Measurements from ENCODE around the gene GREB1.
A peak's percentile ranks its signal among the peaks of the same experiment; 100 is the strongest.

Gene GREB1

DNA sequence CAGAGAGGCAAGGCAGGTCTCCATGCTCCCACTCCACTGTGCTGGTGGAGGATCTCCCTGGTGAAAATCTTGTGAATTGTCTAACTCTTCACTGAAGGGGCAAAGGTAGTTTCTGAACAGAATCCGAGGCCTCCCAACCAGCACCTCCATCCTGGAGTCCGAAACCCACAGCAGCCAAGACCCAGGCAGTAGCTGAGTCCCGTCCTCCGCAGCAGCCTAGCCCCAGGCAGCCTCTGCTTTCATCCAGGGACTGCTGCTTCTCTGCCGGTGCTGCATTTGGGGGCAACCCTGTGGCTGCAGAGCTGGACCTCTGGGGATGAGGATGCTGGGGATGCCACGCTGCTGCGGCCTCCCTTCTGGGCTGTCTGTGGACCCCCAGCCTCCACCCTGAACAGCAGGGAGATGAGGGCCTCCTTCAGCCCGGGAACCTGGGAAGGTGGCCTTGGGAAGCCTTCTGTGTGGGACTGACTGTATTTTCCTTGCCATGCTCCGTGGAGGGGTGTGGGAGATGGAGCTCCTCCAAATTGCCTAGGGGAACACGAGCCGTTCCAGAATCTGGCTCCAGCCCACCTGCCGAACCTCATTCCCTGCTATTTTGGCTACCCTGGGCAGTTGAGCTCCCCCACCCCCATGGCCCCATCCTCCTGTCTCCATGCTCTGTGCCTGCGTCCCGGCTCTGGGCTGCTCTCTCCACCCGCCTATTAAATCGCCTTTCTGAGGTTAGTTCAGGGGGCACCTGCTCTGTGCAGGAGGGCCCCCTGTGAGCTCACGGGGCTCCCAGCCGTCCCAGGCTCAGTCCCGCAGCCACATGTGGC, 48.2 kb downstream of the GREB1 start:
- no peak for DNase-seq

DNA sequence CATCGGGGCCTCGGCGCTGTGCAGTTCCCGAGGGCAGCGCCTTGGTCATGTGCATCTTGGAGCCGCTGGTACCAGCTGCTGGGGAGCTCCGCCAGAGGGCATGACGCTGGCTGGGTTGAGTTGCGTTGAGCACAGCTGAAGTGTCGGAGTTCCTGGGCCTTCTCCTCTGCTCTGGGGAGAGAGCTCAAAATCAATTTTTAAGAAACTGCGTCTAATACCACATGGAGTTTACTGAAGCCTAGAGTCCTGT, 48.7 kb downstream of the GREB1 start:
- no peak for DNase-seq

DNA sequence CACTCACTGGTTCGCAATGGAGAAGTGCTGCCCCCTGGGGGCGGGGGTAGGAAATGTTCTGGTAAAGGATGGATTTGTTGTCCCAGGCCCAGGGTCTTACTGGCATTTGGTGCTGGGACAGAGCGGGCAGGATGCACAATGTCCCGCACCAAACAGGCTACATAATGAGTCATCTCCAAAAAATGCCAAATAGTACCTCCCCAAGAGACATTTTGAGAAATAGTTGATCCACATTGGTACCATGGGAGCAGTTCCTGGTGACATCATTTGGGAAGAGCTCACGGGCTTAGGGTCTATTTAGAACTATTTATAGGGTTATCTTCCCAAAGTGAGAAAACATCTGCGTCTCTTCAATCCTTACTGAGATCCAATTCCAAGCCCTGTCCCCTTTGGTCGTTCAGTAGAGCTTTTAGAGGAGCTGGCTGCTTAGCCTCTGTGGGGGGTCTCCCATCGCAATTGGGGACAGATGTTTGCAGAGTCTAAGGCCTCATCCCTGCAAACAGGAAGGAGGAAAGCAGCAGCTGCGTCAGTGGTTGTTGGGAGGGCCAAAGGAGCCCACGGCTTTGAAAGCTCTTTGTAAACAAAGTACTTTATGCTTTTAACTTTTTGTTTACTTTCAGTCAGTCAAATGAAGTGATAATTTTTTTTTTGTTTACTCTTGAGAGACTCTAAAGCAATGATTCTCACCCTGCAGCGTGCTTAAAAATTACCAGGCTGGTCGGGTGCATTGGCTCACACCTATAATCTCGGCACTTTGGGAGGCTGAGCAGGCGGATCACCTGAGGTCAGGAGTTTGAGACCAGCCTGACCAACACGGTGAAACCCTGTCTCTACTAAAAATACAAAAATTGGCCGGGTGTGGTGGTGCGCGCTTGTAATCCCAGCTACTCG, 49.3 kb downstream of the GREB1 start:
- peak; percentile 77 for DNase-seq

DNA sequence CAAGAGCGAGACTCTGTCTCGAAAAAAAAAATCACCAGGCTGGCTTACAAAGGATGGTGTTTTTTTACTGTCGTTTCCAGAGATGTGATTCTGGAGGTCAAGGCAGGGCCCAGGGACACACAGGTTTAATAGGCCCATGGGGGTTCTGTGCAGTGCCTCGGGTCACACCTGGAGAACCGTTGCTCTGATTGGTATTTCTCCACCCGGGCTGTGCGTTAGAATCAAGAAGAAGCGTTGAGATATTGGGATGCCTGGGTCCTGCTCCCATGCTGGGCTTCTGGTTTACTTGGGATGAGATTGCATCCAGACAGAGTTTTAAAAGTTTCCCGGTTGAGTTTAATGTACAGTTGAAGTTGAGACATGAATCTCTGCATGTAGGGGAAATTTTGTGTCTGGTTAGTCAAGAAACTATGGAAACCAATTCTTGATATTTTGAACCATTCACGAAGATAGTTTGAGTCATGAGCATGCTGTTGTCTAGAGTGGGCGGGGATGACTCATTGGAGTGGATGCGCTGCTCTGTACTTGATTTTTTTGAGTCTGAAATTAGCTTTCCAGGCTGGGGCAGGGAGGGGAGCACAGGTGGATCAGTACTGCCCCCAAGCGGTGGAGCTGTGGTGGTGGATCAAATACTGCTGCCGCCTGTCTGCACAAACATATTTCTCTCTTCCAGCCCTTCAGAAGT, 50.1 kb downstream of the GREB1 start:
- DNase-seq: peak; percentile 86

DNA sequence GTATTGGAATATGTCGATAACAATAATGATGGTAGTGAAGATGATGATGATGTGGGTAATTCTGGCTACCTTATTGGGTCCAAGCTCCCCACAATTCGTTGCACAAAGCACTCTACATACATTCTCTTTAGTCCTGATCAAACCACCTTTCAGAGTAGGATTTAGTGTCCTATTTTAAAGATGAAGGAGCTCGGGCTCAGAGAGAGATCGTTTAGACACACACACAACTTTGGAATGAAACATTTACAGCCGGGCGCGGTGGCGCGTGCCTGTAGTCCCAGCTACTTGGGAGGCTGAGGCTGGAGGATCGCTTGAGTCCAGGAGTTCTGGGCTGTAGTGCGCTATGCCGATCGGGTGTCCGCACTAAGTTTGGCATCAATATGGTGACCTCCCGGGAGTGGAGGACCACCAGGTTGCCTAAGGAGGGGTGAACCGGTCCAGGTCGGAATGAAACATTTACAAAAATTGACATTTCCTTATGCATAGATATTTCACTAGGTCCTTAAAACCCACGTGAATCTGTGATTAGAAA, 50.7 kb downstream of the GREB1 start:
- no peak for DNase-seq

DNA sequence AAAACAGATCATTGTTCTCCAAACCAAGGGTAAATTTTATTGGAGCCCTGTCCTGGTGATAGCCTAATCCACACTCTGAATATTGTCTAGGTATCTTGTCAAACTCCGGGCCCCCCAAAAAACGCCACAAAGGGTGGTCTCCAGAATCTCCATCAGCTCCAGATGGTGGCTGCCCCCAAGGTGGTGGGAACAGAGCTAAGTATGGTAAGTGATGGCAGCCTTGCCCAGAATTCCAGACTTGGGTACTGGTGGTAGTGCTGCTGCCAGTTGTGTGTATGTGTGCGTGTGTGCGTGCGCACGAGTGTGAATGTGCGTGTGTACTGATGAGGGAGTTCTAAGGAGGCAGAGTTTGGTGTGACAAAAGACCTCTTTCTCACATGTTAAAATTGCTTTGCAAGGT, 51.2 kb downstream of the GREB1 start:
- no peak for DNase-seq

DNA sequence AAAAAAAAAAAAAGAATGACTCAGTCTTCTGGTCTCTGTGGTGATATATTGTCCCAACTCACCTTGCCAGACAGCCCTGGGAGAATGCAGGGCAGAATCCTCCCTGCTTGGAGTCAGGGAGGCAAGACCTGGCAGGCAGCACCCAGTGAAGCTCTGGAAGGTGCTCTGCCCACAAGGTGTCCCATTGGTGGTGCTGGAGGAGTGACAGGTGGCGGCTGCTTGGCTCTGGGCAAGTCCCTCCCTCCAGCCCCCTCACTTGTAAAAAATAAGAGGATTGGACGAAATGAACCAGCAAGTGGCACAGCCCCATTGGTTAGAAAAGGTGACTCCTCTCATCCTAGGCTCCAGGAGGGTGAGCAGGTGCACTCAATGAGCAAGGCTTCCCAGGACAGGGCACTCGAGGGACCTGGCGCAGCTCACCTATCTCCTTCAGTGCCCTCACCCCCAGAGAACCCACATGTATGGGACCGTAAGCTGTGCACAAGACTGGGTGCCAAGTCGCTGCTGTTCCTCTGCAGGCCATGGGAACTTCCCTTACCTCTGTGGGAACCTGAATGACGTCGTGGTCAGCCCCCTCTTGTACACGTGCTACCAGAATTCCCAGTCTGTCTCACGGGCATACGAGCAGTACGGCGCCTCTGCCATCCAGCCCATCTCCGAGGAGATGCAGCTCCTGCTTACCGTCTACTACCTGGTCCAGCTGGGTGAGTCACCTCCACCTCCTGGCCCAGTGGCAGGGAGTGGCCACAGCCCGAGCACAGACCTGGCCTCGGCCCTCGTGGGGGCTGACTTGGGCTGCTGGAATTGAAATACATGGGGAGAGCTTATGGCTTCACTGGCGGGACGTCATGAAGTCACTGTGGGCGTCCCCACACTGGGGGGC, 54.6 kb downstream of the GREB1 start:
- no peak for DNase-seq

DNA sequence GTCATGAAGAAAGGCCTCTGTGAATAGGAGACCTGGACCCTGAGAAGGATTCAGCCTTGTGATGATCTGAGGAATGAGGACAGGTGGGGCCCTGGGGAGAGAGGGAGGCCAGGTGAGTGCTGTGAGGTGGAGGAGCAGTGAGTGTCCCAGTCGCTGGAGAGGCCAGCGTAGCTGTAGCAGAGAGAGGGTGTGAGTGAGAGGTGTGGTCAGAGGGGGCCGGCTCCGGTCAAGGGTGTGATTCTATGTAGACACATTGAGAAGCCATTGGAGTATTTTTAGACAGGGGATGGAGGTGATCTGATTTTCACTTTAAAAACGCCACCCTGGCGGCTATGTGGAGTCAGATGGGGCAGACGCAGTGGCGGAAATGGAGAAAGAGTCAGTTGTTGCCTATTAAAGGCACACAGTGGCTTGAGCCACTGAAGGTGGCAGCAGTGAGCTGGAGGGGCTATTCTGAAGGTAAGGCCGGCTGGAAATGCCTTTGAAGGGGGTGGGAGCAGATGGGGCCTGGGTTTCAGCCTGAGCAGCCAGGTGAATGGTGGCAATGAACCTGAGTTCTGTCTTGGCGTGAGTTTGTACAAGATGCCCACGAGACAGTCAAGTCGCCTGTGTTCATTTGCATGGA, 55.6 kb downstream of the GREB1 start:
- no peak for DNase-seq

DNA sequence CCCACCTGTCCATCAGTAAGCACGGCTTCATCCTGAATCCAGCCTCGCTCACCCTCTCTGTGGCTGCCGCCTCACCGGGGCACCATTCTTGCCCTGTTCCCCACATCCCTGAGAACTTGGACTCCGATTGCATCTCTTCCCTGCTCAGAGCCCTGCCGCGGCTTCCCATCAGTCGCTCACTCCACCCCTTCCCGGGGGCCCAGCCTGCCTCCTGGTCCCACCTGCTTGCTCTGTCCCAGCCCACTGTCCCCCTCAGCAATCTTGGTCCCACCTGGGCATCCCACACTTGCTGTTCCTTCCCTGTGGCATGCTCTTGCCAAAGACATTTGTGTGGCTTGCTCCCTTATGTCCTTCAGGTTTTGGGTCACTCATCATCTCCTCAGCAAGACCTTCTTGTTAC, 56.3 kb downstream of the GREB1 start:
- no peak for DNase-seq

DNA sequence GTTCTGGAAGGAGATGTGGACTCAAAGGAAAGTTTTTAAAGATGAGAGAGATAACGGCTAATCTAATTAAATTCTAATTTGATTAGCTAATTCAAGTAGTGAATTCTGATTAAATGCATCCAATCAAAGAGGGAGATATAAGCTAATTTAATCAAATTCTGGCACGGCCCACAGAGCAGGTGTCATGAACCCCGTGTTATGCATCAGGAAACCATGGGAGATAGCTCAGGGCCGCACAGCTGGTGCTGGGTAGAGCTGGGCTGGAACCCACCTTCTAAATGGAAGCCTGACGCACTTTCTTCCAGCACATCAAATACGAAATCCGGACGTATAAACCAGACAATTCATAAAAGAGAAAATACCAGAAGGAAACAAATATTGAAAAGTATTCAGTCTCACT, 57.2 kb downstream of the GREB1 start:
- DNase-seq: no peak

DNA sequence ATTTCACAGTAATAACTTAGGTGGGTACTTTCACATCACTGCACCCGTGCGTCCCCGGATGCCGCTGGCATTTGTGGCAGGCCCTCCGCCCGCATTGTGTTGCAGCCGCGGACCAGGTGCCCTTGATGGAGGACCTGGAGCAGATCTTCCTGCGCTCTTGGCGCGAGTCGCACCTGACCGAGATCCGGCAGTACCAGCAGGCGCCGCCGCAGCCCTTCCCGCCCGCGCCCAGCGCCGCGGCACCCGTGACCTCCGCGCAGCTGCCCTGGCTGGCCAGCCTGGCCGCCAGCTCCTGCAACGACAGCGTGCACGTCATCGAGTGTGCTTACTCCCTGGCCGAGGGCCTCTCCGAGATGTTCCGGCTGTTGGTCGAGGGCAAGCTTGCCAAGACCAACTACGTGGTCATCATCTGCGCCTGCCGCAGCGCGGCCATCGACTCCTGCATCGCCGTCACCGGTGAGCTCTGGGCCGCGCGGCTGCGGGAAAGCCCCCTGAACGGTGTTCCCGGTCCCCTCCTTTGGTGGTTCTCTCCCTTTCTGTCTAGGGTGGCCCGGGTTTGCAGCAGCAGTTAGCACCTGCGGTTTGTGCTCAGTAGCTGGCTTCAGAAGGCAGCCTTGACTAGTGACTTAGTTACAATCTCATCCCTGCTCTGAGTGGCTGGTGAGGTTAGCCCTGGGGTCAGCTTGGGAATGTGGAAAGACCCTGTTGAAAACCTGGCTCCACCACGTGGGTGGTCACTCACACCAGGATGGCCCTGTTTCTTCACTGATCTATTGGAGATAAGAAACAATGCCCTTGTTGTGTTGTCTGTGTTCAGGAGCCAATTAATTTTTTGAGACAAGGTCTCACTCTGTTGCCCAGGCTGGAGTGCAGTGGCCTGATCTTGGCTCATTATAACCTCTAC, 59.1 kb downstream of the GREB1 start:
- DNase-seq: no peak

DNA sequence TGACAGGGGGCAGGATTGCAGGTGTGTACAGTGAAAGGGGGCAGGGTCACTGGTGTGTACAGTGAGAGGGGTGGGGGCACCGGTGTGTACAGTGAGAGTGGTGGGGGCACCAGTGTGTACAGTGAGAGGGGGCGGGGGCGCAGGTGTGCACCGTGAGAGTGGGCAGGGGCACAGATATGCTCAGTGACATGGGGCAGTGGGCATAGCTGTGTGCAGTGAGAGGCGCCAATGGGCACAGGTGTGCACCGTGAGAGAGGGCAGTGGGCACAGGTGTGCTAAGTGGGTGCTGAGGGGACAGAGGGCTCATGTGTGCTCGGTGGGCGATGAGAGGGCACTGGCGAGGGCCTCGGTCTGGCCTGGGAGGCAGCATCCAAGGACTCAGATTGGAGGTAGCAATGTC, 63.0 kb downstream of the GREB1 start:
- DNase-seq: no peak

DNA sequence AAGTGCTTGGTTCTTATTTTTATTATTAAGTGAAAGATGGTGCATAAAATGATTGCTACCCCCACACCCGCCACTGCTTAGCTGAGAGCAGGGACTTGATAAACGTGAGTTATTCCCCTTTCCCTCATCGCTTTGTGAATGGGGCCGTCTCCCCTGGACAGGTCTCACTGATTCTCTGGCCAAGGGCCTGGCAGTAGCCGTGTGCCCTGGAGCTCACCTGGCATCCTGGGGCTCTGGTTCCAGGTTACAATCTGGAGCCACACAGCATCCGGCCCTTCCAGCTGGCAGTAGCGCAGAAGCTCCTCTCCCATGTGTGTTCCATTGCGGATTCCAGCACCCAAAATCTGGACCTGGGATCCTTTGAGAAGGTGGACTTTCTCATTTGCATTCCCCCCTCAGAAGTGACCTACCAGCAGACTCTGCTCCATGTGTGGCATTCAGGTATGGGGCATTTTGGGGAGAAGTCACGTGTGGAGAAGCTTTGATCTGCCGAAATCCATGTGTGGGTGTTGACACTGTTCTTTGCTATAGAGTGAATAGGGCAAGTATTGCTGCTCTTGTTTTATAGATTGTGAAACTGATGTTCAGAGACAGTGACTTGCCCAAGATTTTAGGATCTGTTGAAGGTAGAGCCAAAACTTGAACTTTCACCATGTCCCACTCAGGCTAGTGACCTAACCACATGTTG, 63.8 kb downstream of the GREB1 start:
- DNase-seq: no peak

DNA sequence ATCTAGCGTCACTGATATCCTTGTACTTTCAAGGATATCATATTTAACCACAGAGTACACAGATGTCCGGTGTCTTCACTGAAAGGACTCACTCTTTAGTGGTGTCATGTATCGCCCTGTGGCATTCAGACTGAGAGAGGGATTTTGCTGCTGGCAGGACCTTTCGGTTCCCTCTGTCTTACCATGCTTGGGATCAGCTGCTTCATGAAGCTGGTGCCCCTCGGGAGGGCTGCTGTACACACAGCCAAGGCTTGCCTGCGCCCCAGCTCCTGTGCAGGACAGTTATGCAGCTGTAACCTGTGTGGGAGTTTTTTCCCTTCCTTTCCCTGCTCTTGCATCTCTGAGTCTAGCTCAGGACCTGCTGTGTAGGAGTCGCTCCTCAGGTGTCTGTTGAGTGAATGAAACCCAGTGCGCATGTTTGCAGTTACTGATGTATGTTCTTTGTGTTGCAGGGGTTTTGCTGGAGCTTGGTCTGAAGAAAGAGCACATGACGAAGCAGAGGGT, 64.4 kb downstream of the GREB1 start:
- no peak for DNase-seq

DNA sequence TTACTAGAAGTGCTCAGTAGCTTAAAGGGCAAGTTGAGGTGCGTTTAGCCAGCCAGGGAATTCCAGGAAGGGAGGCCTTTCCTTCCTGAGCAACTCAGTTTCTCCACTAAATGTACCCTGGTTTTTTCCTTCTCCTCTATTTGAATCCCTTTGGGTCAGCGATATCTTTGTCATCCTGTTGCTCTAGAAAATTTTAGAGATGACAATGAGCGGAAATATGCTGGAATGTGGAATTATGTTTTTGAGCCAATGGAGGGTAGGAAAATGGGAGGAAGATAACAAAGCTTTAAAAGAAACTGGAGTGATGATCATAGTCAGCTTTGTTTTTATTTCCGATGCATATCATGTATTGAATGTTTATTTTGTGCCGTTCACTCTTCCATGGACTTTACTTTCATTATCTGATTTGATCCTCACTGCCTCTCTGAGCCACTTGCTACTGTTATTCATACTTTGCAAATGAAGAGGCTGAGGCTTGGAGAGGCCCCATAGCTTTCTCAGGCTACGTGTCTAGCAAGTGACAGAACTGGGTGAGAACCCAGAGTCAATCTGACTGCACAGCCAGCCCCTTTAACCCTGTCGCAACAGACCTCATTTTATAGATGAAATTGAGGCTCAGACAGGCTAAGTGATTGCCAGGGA, 68.8 kb downstream of the GREB1 start:
- no peak for DNase-seq

DNA sequence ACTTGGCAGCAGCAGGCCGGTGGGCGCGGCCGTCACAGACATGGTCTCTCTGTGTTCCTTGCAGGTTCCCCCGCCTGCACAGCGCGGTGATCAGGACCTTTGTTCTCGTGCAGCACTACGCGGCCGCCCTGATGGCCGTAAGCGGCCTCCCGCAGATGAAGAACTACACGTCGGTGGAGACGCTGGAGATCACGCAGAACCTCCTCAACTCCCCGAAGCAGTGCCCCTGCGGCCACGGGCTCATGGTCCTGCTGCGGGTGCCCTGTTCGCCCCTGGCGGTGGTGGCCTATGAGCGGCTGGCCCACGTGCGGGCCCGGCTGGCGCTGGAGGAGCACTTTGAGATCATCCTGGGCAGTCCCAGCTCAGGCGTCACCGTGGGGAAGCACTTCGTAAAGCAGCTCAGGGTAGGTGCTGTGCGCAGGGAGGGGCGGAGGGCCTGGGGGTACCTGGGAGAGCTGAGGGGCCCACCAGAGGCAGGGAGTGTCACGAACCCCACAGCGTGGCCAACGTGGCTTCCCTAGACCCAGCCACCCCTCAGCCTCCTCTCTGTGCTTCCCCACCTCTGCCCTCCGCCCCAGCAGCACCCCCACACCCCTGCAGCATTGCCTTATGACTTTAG, 76.9 kb downstream of the GREB1 start:
- no peak for DNase-seq

DNA sequence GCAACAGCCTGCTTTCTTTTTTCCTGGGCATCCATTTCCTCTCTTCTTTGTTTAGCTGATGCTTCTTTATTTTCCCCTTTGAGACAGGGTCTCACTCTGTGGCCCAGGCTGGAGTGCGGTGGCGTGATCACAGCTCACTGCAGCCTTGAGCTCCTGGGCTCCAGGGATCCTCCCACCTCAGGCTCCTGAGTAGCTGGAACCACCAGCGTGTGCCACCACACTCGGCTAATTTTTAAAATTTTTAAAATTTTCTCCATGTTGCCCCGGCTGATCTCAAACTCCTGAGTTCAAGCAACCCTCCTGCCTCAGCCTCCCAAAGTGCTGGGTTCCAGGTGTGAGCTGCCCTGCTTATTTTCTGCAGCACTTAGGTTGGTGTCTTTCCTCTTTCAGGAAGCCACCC, 77.4 kb downstream of the GREB1 start:
- DNase-seq: no peak

DNA sequence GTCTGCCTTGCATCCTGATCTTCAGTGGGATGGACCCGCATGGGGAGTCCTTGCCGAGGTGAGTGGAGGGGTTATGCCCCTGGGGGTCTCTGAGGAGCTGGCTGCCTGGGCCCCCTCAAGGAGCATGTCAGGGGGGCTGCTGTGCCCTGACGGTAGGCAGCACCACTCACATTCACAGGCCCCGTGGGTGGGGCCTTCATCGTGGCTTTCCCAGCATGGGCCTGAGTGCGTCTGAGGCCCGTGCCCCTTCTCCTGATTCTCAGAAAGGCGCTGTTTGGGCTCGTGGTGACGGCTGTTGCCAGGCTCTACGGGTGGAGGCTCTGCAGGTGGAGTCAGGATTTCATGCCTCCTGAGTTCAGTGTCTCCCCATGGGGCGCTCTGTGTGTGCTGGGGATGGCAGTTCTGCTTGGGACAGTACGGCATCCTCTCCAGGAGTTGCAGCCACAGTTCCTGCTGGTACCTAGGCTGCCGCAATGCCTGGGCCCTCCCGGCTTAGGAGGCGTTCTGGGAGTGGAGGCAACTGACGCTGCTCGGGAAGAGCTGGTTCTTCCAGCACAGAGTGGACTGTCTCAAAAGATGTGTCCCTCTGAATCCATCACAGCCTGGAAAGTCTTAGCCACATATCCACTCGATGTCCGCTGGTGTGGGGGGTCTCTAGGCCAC, 78.8 kb downstream of the GREB1 start:
- no peak for DNase-seq

DNA sequence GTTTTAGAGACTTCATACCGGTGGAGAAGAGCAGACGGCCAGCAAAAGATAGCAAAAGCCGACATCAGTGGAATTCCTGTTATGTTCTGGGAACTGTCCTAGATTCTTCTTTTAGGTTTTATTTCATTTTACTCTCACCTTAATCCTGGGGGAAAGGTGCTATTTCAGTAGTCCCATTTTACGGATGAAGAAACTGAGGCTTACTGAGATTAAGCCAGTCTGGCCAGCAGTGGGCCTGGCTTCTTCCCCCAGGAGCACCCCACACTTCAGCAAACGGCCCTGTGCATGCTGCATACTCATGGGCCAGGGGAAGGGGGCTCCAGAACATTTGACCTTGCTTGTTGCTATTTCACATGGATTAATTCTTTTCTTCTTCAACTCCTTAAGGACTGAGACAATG, 79.5 kb downstream of the GREB1 start:
- DNase-seq: no peak

All from left hindlimb (tissue), 1 donor.